ENCODE data around the gene ZNF232.

The ZNF232 gene

DNA sequence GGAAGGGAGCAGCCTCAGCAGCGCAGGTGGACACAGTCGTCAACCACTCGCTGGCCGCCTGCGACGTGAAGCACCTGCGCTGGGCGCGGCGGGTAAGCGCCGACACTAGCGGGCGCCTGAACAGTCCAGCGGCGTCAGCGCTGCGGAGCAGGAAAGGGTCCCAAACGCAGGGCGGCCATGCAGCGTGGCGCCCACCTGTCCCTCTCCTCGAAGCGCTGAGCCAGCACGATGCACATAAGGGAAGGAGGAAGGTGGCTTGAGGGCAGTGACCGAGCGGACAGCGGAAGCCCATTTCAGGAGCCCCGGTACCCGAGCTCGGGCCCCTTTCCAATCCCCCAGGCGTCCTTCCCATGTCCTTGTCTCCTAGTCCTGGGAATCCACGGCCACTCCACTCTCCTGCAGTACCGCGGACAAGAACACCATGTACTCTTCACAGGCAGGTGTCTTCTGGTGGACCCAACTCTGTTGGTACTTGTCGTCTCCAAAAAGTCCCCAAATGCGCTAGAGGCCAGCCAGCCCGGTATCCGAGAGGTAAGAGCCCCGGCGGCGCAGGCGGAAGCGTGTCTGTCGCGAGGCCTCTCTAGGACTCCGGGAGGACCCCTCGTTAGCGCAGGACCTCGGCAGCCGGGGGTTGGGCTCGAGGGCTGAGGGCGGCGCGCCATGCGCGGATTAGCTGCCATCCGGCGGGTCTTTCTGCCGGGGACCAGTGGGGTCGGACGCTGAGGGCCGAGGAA, 14.4 kb downstream of the ZNF232 start:
- H3K4me3 ChIP-seq (ENCODE audit: low read length), result no peak overlapping the region
- no peak overlapping the region for H3K9ac ChIP-seq (ENCODE audit: low read length)
- H3K27me3 ChIP-seq (replicated peaks; ENCODE audit: insufficient read depth, low read length), result peaks cover 28% of the 10 kb centered on the region
- H3F3A ChIP-seq (ENCODE audit: insufficient read depth, low read length), result no peaks in the 10 kb centered on the region
- no peaks in the 10 kb centered on the region for H3K4me1 ChIP-seq (ENCODE audit: low read length)
- no peak overlapping the region for H3K4me2 ChIP-seq (ENCODE audit: low read depth, low read length)
- H3K9me3 ChIP-seq (replicated peaks; ENCODE audit: insufficient read depth, low read length), result no peaks in the 10 kb centered on the region
- no peak for DNase-seq
- no peaks in the 10 kb centered on the region for H3K36me3 ChIP-seq (replicated peaks; ENCODE audit: insufficient read depth, low read length)
- H4K20me1 ChIP-seq (ENCODE audit: insufficient read depth, low read length), result no peaks in the 10 kb centered on the region
- no peak overlapping the region for H2AFZ ChIP-seq (ENCODE audit: low read length)
- no peaks in the 10 kb centered on the region for H3K79me2 ChIP-seq (ENCODE audit: low read length)
- TF ChIP-seq EZH2phosphoT487 (IDR thresholded peaks at IDR 0.05; ENCODE audit: low read length), result no peak
- TF ChIP-seq EZH2 (optimal IDR thresholded peaks at IDR 0.05; ENCODE audit: low read depth, low read length), result no peak
- TF ChIP-seq, protein P1, sequence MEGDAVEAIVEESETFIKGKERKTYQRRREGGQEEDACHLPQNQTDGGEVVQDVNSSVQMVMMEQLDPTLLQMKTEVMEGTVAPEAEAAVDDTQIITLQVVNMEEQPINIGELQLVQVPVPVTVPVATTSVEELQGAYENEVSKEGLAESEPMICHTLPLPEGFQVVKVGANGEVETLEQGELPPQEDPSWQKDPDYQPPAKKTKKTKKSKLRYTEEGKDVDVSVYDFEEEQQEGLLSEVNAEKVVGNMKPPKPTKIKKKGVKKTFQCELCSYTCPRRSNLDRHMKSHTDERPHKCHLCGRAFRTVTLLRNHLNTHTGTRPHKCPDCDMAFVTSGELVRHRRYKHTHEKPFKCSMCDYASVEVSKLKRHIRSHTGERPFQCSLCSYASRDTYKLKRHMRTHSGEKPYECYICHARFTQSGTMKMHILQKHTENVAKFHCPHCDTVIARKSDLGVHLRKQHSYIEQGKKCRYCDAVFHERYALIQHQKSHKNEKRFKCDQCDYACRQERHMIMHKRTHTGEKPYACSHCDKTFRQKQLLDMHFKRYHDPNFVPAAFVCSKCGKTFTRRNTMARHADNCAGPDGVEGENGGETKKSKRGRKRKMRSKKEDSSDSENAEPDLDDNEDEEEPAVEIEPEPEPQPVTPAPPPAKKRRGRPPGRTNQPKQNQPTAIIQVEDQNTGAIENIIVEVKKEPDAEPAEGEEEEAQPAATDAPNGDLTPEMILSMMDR (IDR thresholded peaks at IDR 0.05; ENCODE audit: low read length), result no peak
- H3K9me2 ChIP-seq (replicated peaks; ENCODE audit: insufficient read depth, low read length), result no peaks in the 10 kb centered on the region
- no peak overlapping the region for H3K27ac ChIP-seq (ENCODE audit: low read length)

DNA sequence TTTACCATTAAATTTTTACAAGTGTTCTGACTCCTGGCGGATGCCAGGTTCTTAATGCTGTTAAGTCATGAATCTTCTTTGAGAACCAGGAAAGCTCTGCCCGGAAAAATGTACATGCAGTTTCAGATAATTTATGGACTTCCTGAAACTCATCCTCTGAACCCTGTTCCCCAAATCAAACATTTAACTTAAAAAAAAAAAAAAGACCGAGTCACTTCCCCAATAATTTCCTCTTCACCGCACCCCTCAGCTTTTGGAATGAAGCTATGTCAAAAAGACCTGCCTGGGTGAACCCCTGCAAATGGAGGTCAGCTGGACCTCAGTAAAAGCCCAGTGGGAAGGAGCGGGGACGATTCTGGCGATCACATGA, 15.0 kb downstream of the ZNF232 start:
- H4K20me1 ChIP-seq (ENCODE audit: insufficient read depth, low read length), result no peaks in the 10 kb centered on the region
- H3K4me3 ChIP-seq (ENCODE audit: low read length), result no peak overlapping the region
- DNase-seq, result no peak
- H3K4me1 ChIP-seq (ENCODE audit: low read length), result no peaks in the 10 kb centered on the region
- H3K36me3 ChIP-seq (replicated peaks; ENCODE audit: insufficient read depth, low read length), result no peaks in the 10 kb centered on the region
- H3K27ac ChIP-seq (ENCODE audit: low read length), result no peak overlapping the region
- H3F3A ChIP-seq (ENCODE audit: insufficient read depth, low read length), result no peaks in the 10 kb centered on the region
- TF ChIP-seq, protein P1 (IDR thresholded peaks at IDR 0.05; ENCODE audit: low read length), result no peak
- no peak for TF ChIP-seq EZH2phosphoT487 (IDR thresholded peaks at IDR 0.05; ENCODE audit: low read length)
- TF ChIP-seq EZH2 (optimal IDR thresholded peaks at IDR 0.05; ENCODE audit: low read depth, low read length), result no peak
- H3K9me3 ChIP-seq (replicated peaks; ENCODE audit: insufficient read depth, low read length), result no peaks in the 10 kb centered on the region
- no peaks in the 10 kb centered on the region for H3K9me2 ChIP-seq (replicated peaks; ENCODE audit: insufficient read depth, low read length)
- peaks cover 28% of the 10 kb centered on the region for H3K27me3 ChIP-seq (replicated peaks; ENCODE audit: insufficient read depth, low read length)
- no peak overlapping the region for H3K4me2 ChIP-seq (ENCODE audit: low read depth, low read length)
- no peaks in the 10 kb centered on the region for H3K79me2 ChIP-seq (ENCODE audit: low read length)
- H3K9ac ChIP-seq (ENCODE audit: low read length), result no peak overlapping the region
- H2AFZ ChIP-seq (ENCODE audit: low read length), result no peak overlapping the region

DNA sequence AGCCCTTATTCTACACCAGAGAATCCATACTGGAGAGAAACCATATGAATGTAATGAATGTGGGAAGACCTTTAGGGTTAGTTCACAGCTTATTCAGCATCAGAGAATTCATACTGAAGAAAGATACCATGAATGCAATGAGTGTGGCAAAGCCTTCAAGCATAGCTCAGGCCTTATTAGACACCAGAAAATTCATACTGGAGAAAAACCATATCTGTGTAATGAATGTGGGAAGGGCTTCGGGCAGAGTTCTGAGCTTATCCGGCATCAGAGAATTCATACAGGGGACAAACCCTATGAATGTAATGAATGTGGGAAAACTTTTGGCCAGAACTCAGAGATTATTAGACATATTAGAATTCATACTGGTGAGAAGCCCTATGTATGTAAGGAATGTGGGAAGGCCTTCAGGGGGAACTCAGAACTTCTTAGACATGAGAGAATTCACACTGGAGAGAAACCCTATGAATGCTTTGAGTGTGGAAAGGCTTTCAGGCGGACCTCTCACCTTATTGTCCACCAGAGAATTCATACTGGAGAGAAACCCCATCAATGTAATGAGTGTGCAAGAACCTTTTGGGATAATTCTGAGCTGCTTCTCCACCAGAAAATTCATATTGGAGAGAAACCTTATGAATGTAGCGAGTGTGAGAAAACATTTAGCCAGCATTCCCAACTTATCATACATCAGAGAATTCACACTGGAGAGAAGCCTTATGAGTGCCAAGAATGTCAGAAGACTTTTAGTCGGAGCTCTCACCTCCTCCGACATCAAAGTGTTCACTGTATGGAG, 19.3 kb downstream of the ZNF232 start:
- Histone ChIP-seq H3K4me1 (ENCODE audit: low read length) (no peaks in the 10 kb centered on the region), H2AFZ (ENCODE audit: low read length) (no peak overlapping the region), H3K9me3 (replicated peaks; ENCODE audit: insufficient read depth, low read length) (no peaks in the 10 kb centered on the region), H3K27me3 (replicated peaks; ENCODE audit: insufficient read depth, low read length) (peaks cover 31% of the 10 kb centered on the region), H3K36me3 (replicated peaks; ENCODE audit: insufficient read depth, low read length) (no peaks in the 10 kb centered on the region), H3K27ac (ENCODE audit: low read length) (no peak overlapping the region), H3K4me3 (ENCODE audit: low read length) (no peak overlapping the region), H3K4me2 (ENCODE audit: low read depth, low read length) (no peak overlapping the region), H3F3A (ENCODE audit: insufficient read depth, low read length) (no peaks in the 10 kb centered on the region), H3K9me2 (replicated peaks; ENCODE audit: insufficient read depth, low read length) (no peaks in the 10 kb centered on the region), H4K20me1 (ENCODE audit: insufficient read depth, low read length) (no peaks in the 10 kb centered on the region), H3K79me2 (ENCODE audit: low read length) (no peaks in the 10 kb centered on the region), H3K9ac (ENCODE audit: low read length) (no peak overlapping the region)
- TF ChIP-seq EZH2phosphoT487 (IDR thresholded peaks at IDR 0.05; ENCODE audit: low read length) (no peak), EZH2 (optimal IDR thresholded peaks at IDR 0.05; ENCODE audit: low read depth, low read length) (no peak)
- TF ChIP-seq, protein P1 (IDR thresholded peaks at IDR 0.05; ENCODE audit: low read length), result no peak
- no peak for DNase-seq
